SK-MEL-5 (cell line): ENCODE data around the gene NUTM2F. TPM values are rescaled to one million over a fixed set of nuclear protein-coding genes. Genes with fewer than 3 reads are reported as not detected.
"Not testable (repeated sequence)": the region's sequence is repeated elsewhere in the genome, so short reads cannot be mapped to it uniquely, and the experiment has no call there.

Source experiments
- DNase-seq: peaks from one replicate; pipeline ENCODE4 v3.0.0-alpha.2; 2016; ENCODE audit warnings: low read depth, low spot score
- in situ Hi-C: cut with HindIII; loops from 2 replicates; pipeline ENCODE4 v1.10.0; 2016; ENCODE audit warnings: low sequenced_read_pairs, high pct_unique_total_duplicates, low pct_unique_long_range_greater_than_20kb
- total RNA-seq: library from RNA; depleted of rRNA; stranded (reverse); fragments of >200 nt; shearing (Covaris generic); gene quantifications from 2 replicates; pipeline ENCODE4 v1.2.3, GENCODE V29; 2014; rRNA removed

NUTM2F gene
- total RNA-seq, 1 experiment from 2014 or later = not detected

DNA sequence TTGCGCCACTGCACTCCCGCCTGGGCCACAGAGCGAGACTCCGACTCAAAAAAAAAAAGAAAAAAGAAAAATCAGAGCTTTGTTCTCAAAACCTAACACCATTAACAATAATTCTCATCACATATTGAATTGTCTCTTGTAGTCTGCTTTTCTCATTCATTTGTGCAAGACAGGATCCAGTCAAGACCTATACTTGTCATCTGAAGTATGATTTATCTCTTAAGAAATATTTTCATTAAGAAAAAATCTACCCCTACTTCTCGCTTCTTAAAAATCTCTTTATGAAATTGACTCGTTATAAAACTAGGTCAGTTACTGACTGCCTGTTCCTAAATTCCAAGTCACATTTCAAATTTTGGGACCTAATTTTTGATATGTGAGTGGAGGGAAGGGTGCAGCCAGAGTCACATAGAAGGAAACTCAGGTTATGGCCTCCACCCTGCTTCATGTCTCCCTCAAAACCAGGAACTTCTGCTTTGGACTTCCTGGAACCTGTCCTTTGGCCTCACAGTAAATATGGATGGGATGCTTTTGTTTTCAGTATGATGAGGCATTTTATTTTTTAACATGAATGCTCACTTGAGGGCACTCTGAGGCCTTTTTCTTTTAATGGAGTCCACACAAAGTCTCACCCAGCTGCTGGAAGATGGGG, 50.4 kb downstream of the NUTM2F start:
- no peak for DNase-seq
- in situ Hi-C loops = no loop called here

DNA sequence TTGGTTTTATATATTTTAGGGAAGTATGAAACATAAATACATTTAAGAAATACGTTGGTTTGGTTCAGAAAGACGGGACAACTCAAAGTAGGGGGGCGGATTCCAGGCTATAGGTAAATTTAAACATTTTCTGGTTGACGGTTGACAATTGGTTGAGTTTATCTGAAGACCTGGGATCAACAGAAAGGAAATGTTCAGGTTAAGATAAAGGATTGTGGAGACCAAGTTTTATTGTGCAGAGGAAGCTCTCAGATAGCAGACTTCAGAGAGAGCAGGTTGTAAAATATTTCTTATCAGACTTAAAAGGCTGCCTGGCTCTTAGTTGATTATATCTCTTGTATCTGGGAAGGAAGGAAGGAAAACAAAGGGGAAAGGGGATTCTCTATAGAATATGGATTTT, 51.4 kb downstream of the NUTM2F start:
- in situ Hi-C loops, DNase-seq: not testable (repeated sequence)

DNA sequence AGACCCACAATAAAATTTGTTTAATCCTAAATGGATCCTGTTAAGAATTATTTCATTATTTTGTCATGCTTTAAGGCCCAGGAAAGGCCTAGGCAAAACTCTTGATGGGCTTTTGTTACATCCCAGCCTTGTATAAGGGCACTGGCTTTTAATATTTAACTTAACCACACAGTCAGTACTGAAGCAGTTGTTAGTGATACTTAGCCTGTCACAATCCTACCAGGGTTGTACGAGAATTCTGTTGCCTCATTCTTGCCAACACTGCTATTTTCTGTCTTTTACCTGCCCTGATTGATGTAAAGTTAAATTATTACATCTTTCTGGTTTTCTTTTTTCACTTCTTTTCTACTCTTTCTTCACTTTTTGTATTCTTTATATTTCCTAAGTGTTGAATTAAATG, 58.4 kb downstream of the NUTM2F start:
- in situ Hi-C loops = no loop called here
- no peak for DNase-seq

DNA sequence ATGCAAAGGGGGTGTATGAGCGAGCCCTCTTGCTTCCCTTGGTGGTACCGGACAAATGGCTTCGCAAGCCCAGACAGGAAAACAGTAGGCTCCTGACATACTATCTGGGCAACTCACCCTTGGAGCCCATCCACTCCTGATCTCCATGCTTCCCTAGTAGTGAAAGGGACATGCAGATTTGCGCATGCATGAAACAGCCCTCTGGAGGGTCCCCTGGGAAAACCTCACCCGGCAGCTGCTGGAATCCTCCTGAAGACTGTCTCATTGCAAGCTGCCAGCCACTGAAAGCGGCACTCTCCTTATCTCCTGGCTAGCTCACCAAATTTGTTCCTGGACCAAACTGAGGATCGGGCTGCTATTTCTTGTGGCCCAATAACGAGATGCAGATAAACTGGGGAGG, 59.2 kb downstream of the NUTM2F start:
- in situ Hi-C loops = no loop called here
- no peak for DNase-seq

Other genes starting within 250 kb of the NUTM2F start
- gene PTPDC1, start 244.2 kb downstream of the NUTM2F start, total RNA-seq = 10.6 and 11.8 TPM in 2 replicates
- 3.5 and 6.3 TPM in 2 replicates for gene ZNF169, start 69.3 kb downstream of the NUTM2F start, total RNA-seq
- 0.16 TPM in 1 of 2 replicates, not detected in the other for gene PCAT7, start 226.4 kb upstream of the NUTM2F start, total RNA-seq